ENCODE data around the gene MAT2A. TPM values are rescaled to one million over a fixed set of nuclear protein-coding genes. Genes with fewer than 3 reads are reported as not detected.

The MAT2A gene
- total and polyA plus RNA-seq, 2 of the 8 experiments (the other 6 are each of a cell fraction or from before 2014, with no cell fraction given) = 255 to 307 TPM

DNA sequence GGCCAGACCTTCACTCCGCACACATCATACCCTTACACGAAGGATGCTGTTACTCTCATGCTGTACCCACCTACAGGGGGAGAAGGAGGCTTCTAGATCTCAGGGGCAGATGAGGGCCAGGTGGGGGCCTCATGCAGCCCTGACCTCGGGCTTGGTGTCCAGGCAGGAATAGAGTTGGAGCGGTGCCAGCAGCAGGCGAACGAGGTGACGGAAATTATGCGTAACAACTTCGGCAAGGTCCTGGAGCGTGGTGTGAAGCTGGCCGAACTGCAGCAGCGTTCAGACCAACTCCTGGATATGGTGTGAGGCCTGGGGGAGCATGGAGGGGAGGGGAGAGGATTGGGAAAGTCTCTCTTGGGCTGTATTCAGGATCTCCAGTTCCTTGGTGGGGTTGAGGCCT, 52.6 kb downstream of the MAT2A start:
- Histone ChIP-seq H3K9ac (replicated peaks in 1 of 4; ENCODE audit: extremely low read depth in 1 of 4, low read depth in 3 of 4, low read length in 3 of 4) (no peak overlapping the region), H4K8ac (ENCODE audit: extremely low read depth, insufficient read depth, low read length) (peak overlapping the region; percentile 36; the same call in 1 of the 2 replicates), H2BK12ac (ENCODE audit: low read depth, low read length) (no peak overlapping the region), H3K79me1 (ENCODE audit: low read depth, low read length) (0 out of 2 replicates have a peak, but pooled peaks cover 2% of the 10 kb centered on the region), H2BK20ac (ENCODE audit: low read length) (no peak overlapping the region), H3K18ac (ENCODE audit: extremely low read depth, low read length) (no peak overlapping the region), H2BK120ac (replicated peaks; ENCODE audit: low read depth, low read length) (no peak overlapping the region), H3K27me3 (replicated peaks in 1 of 4; ENCODE audit: control insufficient read depth in 3 of 4, extremely low read depth in 1 of 4, insufficient read depth in 3 of 4, low read length in 3 of 4) (peaks cover 0 to 3% (median 0%) of the 10 kb centered on the region in 4 experiments; a peak in 2 of 7 replicates), H3K23ac (ENCODE audit: insufficient read length) (no peak overlapping the region), H2BK15ac (ENCODE audit: low read length) (no peak overlapping the region), H3K4me1 (replicated peaks in 1 of 4; ENCODE audit: control insufficient read depth in 3 of 4, insufficient read depth in 4 of 4, low read length in 3 of 4) (peaks cover 0 to 11% (median 3%) of the 10 kb centered on the region in 4 experiments; a peak in 4 of 7 replicates), H3K4me2 (ENCODE audit: insufficient read depth in 1 of 2, low read depth in 2 of 2, low read length in 2 of 2) (no peak overlapping the region), H3K27ac (ENCODE audit: low read depth, low read length) (no peak overlapping the region), H3K4ac (replicated peaks; ENCODE audit: insufficient read length, low read depth, low read length) (no peak overlapping the region), H4K5ac (ENCODE audit: insufficient read length, low read depth, low read length) (no peak overlapping the region), H3K4me3 (ENCODE audit: extremely low read depth in 1 of 4, insufficient read depth in 2 of 4, low read depth in 3 of 4, low read length in 4 of 4) (no peak overlapping the region), H2BK5ac (ENCODE audit: low read depth, low read length) (no peak overlapping the region; the same call in 1 of the 2 replicates), H2AK5ac (ENCODE audit: low read depth, low read length) (0 out of 2 replicates have a peak overlapping the region, but pooled peaks have one; percentile 13), H3K9me3 (ENCODE audit: insufficient read depth in 2 of 2, low read depth in 1 of 2, low read length in 1 of 2) (no peaks in the 10 kb centered on the region), H3K79me2 (ENCODE audit: control insufficient read depth in 1 of 2, insufficient read depth in 2 of 2, low read length in 2 of 2) (peaks cover 0 to 10% of the 10 kb centered on the region in 2 experiments; a peak in 3 of 4 replicates), H3K36me3 (ENCODE audit: control insufficient read depth in 2 of 4, insufficient read depth in 4 of 4, low read length in 3 of 4) (no peaks in the 10 kb centered on the region), H3K23me2 (ENCODE audit: low read depth, low read length) (peaks cover 13% of the 10 kb centered on the region), H3K56ac (replicated peaks; ENCODE audit: insufficient read length, low read depth, low read length) (no peak overlapping the region), H4K91ac (replicated peaks; ENCODE audit: insufficient read length, low read length) (no peak overlapping the region), H4K20me1 (replicated peaks in 1 of 2; ENCODE audit: control insufficient read depth in 1 of 2, insufficient read depth in 2 of 2, low read length in 2 of 2) (peaks cover 0 to 2% of the 10 kb centered on the region in 2 experiments), H3K14ac (ENCODE audit: insufficient read length) (no peak overlapping the region), H2AFZ (ENCODE audit: low read length) (no peak overlapping the region)
- DNase-seq (ENCODE audit: low read depth in 1 of 2, low spot score in 2 of 2) (no peak), FAIRE-seq (no peak)
- no peak for TF ChIP-seq SIN3A (conservative IDR thresholded peaks at IDR 0.05 in 1 of 2, IDR thresholded peaks at IDR 0.05 in 1 of 2; ENCODE audit: low read depth in 1 of 2, low read length in 2 of 2)
- TF ChIP-seq, protein P1, sequence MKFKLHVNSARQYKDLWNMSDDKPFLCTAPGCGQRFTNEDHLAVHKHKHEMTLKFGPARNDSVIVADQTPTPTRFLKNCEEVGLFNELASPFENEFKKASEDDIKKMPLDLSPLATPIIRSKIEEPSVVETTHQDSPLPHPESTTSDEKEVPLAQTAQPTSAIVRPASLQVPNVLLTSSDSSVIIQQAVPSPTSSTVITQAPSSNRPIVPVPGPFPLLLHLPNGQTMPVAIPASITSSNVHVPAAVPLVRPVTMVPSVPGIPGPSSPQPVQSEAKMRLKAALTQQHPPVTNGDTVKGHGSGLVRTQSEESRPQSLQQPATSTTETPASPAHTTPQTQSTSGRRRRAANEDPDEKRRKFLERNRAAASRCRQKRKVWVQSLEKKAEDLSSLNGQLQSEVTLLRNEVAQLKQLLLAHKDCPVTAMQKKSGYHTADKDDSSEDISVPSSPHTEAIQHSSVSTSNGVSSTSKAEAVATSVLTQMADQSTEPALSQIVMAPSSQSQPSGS (IDR thresholded peaks at IDR 0.05; ENCODE audit: low read length) = no peak
- TF ChIP-seq KDM1A (IDR thresholded peaks at IDR 0.05; ENCODE audit: borderline replicate concordance, low read length) = no peak
- ChIA-PET CTCF (ENCODE audit: partially characterized antibody) (interaction anchor here (1.1 to 1.9 kb wide), 3 partner anchors 9 to 53 kb away, joined by 4 to 7 read pairs (median 4); partner anchors contain the start of genes MAT2A and VAMP8), POLR2A (ENCODE audit: partially characterized antibody) (interaction anchor here (0.9 to 1.6 kb wide), 8 partner anchors 10 to 51 kb away, joined by 3 to 8 read pairs (median 4); partner anchors contain the start of genes C2orf68, TMEM150A and USP39)
- 88% methylated on average over 12 of the region's 12 CpGs; no CpG with 5 or more reads in 1 of the 2 experiments for WGBS, 2 experiments (ENCODE audit: extremely low coverage in 1 of 2, insufficient coverage in 1 of 2, insufficient read length in 1 of 2, insufficient replicate concordance in 2 of 2, low coverage in 1 of 2, low lambda C conversion rate in 2 of 2, missing lambda C conversion rate in 1 of 2)

All from H1 (cell line).